ENCODE measurements around the gene SUPV3L1. TPM values are rescaled to one million over a fixed set of nuclear protein-coding genes. Genes with fewer than 3 reads are reported as not detected.

SUPV3L1 gene
- total RNA-seq, 2 experiments from 2014 or later, result 27.0 to 40.9 TPM

GRCh38 chr10:69142983-69143382 lies 37.1 kb upstream of the SUPV3L1 start:
- no peak overlapping the region for H2AFZ ChIP-seq (ENCODE audit: low read length)
- no peaks in the 10 kb centered on the region for H3K9me3 ChIP-seq (ENCODE audit: low read length)
- no peaks in the 10 kb centered on the region for H3K4me1 ChIP-seq (ENCODE audit: insufficient read depth, low read length, poor library complexity, severe bottlenecking)
- intact Hi-C loops (cut with micrococcal nuclease; ENCODE audit: unreplicated experiment), result no loop called here
- no peak for DNase-seq (ENCODE audit: low spot score)
- ChIA-PET POLR2A (interaction anchor here (0.9 kb wide), 1 partner anchor 14 kb away, joined by 4 read pairs; no protein-coding TSS in a partner anchor), CTCF (ENCODE audit: unreplicated experiment) (no interaction called here)
- no peak overlapping the region for H3K4me2 ChIP-seq (ENCODE audit: low read length)
- H4K20me1 ChIP-seq (ENCODE audit: insufficient read depth, low read length), result no peaks in the 10 kb centered on the region
- no peak overlapping the region for H3K27ac ChIP-seq (ENCODE audit: low read depth, low read length, poor library complexity, severe bottlenecking)
- H3K4me3 ChIP-seq (ENCODE audit: low read depth, low read length, poor library complexity, severe bottlenecking), result no peak overlapping the region
- H3K9me2 ChIP-seq (ENCODE audit: insufficient read depth, low read length), result no peaks in the 10 kb centered on the region
- TF ChIP-seq CTCF (conservative IDR thresholded peaks at IDR 0.05; ENCODE audit: low read length) (no peak), EZH2phosphoT487 (IDR thresholded peaks at IDR 0.05; ENCODE audit: borderline replicate concordance, low read depth, low read length) (no peak)
- no TSS peak for BruUV-seq (replicated peaks)
- no peaks in the 10 kb centered on the region; the same call in 1 of the 2 replicates for H3K79me2 ChIP-seq (ENCODE audit: insufficient read depth, low read depth, low read length)
- no peaks in the 10 kb centered on the region; the same call in 1 of the 2 replicates for H3K36me3 ChIP-seq (ENCODE audit: insufficient read depth, low read length)

DNA sequence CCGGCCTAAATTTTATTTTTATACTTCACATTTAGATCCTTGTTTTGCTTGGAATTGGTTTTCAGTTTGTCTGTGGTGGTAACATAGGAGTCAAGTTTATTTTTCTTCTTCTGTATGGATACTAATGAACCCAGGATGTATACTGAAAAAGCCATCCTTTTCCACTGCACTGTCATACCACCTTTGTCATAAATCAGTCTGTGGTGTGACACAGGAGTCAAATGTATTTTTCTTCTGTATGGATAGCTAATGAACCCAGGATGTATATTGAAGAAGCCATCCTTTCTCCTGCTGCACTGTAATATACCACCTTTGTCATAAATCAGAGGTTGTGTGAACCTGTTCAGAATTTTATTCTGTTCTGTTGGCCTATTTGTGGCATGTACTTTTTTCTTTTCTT lies 34.7 kb upstream of the SUPV3L1 start:
- CTCF ChIA-PET (ENCODE audit: unreplicated experiment), result no interaction called here
- H3K4me2 ChIP-seq (ENCODE audit: low read length), result no peak overlapping the region
- no peaks in the 10 kb centered on the region for H4K20me1 ChIP-seq (ENCODE audit: insufficient read depth, low read length)
- no peaks in the 10 kb centered on the region for H3K4me1 ChIP-seq (ENCODE audit: insufficient read depth, low read length, poor library complexity, severe bottlenecking)
- no peaks in the 10 kb centered on the region for H3K9me3 ChIP-seq (ENCODE audit: low read length)
- no peaks in the 10 kb centered on the region for H3K9me2 ChIP-seq (ENCODE audit: insufficient read depth, low read length)
- intact Hi-C loops (cut with micrococcal nuclease; ENCODE audit: unreplicated experiment), result no loop called here
- no peak for TF ChIP-seq EZH2phosphoT487 (IDR thresholded peaks at IDR 0.05; ENCODE audit: borderline replicate concordance, low read depth, low read length)
- no peak for TF ChIP-seq CTCF (conservative IDR thresholded peaks at IDR 0.05; ENCODE audit: low read length)
- H3K36me3 ChIP-seq (ENCODE audit: insufficient read depth, low read length), result no peaks in the 10 kb centered on the region
- BruUV-seq (replicated peaks), result no TSS peak
- no peaks in the 10 kb centered on the region; the same call in 1 of the 2 replicates for H3K79me2 ChIP-seq (ENCODE audit: insufficient read depth, low read depth, low read length)
- no peak for DNase-seq (ENCODE audit: low spot score)
- no peak overlapping the region for H3K4me3 ChIP-seq (ENCODE audit: low read depth, low read length, poor library complexity, severe bottlenecking)
- H2AFZ ChIP-seq (ENCODE audit: low read length), result no peak overlapping the region
- H3K27ac ChIP-seq (ENCODE audit: low read depth, low read length, poor library complexity, severe bottlenecking), result no peak overlapping the region
- POLR2A ChIA-PET, result no interaction called here

GRCh38 chr10:69145864-69146263 lies 34.2 kb upstream of the SUPV3L1 start:
- no TSS peak for BruUV-seq (replicated peaks)
- Histone ChIP-seq H3K9me3 (ENCODE audit: low read length) (no peaks in the 10 kb centered on the region), H3K36me3 (ENCODE audit: insufficient read depth, low read length) (no peaks in the 10 kb centered on the region), H2AFZ (ENCODE audit: low read length) (no peak overlapping the region), H3K9me2 (ENCODE audit: insufficient read depth, low read length) (no peaks in the 10 kb centered on the region), H3K4me2 (ENCODE audit: low read length) (no peak overlapping the region), H3K4me3 (ENCODE audit: low read depth, low read length, poor library complexity, severe bottlenecking) (no peak overlapping the region), H3K27ac (ENCODE audit: low read depth, low read length, poor library complexity, severe bottlenecking) (no peak overlapping the region), H3K79me2 (ENCODE audit: insufficient read depth, low read depth, low read length) (no peaks in the 10 kb centered on the region; the same call in 1 of the 2 replicates), H4K20me1 (ENCODE audit: insufficient read depth, low read length) (no peaks in the 10 kb centered on the region), H3K4me1 (ENCODE audit: insufficient read depth, low read length, poor library complexity, severe bottlenecking) (no peaks in the 10 kb centered on the region)
- TF ChIP-seq EZH2phosphoT487 (IDR thresholded peaks at IDR 0.05; ENCODE audit: borderline replicate concordance, low read depth, low read length), result no peak
- no peak for TF ChIP-seq CTCF (conservative IDR thresholded peaks at IDR 0.05; ENCODE audit: low read length)
- ChIA-PET CTCF (ENCODE audit: unreplicated experiment) (no interaction called here), POLR2A (no interaction called here)
- DNase-seq (ENCODE audit: low spot score), result no peak
- intact Hi-C loops (cut with micrococcal nuclease; ENCODE audit: unreplicated experiment), result no loop called here

Measured in OCI-LY7 (cell line).